ENCODE measurements around the gene MAP2K2. TPM values are rescaled to one million over a fixed set of nuclear protein-coding genes. Genes with fewer than 3 reads are reported as not detected.

Gene MAP2K2
- total and polyA plus RNA-seq, 2 donors (not counting 1 experiment from before 2014, with no cell fraction given), result 138 to 181 TPM

GRCh38 chr19:4043966-4044715 is 79.8 kb downstream of the MAP2K2 start:
- ChIA-PET CTCF (interaction anchor here (0.6 to 0.8 kb wide), 2 partner anchors 57 to 95 kb away, joined by 3 read pairs; no protein-coding TSS in a partner anchor), POLR2A (interaction anchor here (1.2 kb wide), 1 partner anchor 59 kb away, joined by 6 read pairs; the partner anchor contains the start of gene EEF2)
- no peaks in the 10 kb centered on the region for H3K4me1 ChIP-seq (ENCODE audit: control insufficient read depth in 2 of 2, insufficient read depth in 2 of 2, low read length in 2 of 2)
- no peaks in the 10 kb centered on the region for H3K9me3 Mint-ChIP-seq (ENCODE audit: insufficient read depth)
- peaks cover 4 to 23% of the 10 kb centered on the region in 2 experiments for H3K36me3 ChIP-seq (replicated peaks in 1 of 2; ENCODE audit: control extremely low read depth in 1 of 2, control insufficient read depth in 1 of 2, extremely low read depth in 1 of 2, insufficient read depth in 2 of 2, low read length in 1 of 2)
- no peaks in the 10 kb centered on the region for H3K27me3 ChIP-seq (replicated peaks in 1 of 4; ENCODE audit: control extremely low read depth in 1 of 4, control insufficient read depth in 3 of 4, insufficient read depth in 4 of 4, low read length in 3 of 4)
- H2AFZ ChIP-seq (ENCODE audit: insufficient read depth, low read depth, low read length, poor library complexity, severe bottlenecking), result no peak overlapping the region
- H3K4me2 ChIP-seq (replicated peaks; ENCODE audit: low read depth, low read length, poor library complexity, severe bottlenecking), result no peak overlapping the region
- no peaks in the 10 kb centered on the region for H3K27me3 Mint-ChIP-seq
- no peak overlapping the region for H3K27ac Mint-ChIP-seq
- no peak overlapping the region for H3K4me3 ChIP-seq (ENCODE audit: control extremely low read depth in 1 of 5, extremely low read depth in 1 of 5, insufficient read depth in 1 of 5, low read depth in 2 of 5, low read length in 4 of 5)
- H3K9ac ChIP-seq (ENCODE audit: low read length), result no peak overlapping the region
- no peak for DNase-seq
- H3K4me3 Mint-ChIP-seq, result no peak overlapping the region
- peaks cover 0 to 4% (median 0%) of the 10 kb centered on the region in 3 donors for H3K9me3 ChIP-seq (ENCODE audit: control extremely low read depth in 1 of 3, control insufficient read depth in 2 of 3, insufficient read depth in 1 of 3, low read length in 2 of 3)
- no peak overlapping the region for H3K27ac ChIP-seq (ENCODE audit: low read length in 2 of 2)
- intact Hi-C loops (cut with micrococcal nuclease), result no loop called here
- WGBS (ENCODE audit: insufficient coverage), result 96% methylated on average over 15 of the region's 31 CpGs
- TF ChIP-seq EZH2 (IDR thresholded peaks at IDR 0.05; ENCODE audit: borderline replicate concordance, insufficient read depth, low read depth, low read length, poor library complexity, severe bottlenecking) (no peak), CTCF (IDR thresholded peaks at IDR 0.05) (no peak)
- ATAC-seq (ENCODE audit: low read depth), result no peak
- no peaks in the 10 kb centered on the region for H3K4me1 Mint-ChIP-seq
- peaks cover 72% of the 10 kb centered on the region for H4K20me1 ChIP-seq (ENCODE audit: control insufficient read depth, insufficient read depth, low read length, poor library complexity, severe bottlenecking)
- peaks cover 46% of the 10 kb centered on the region for H3K79me2 ChIP-seq (ENCODE audit: control insufficient read depth, insufficient read depth, low read length)

GRCh38 chr19:4043401-4043800 is 80.5 kb downstream of the MAP2K2 start:
- ChIA-PET CTCF (no interaction called here), POLR2A (no interaction called here)
- H3K27ac Mint-ChIP-seq, result no peak overlapping the region
- intact Hi-C loops (cut with micrococcal nuclease), result no loop called here
- H3K9ac ChIP-seq (ENCODE audit: low read length), result no peak overlapping the region
- H3K4me2 ChIP-seq (replicated peaks; ENCODE audit: low read depth, low read length, poor library complexity, severe bottlenecking), result no peak overlapping the region
- H2AFZ ChIP-seq (ENCODE audit: insufficient read depth, low read depth, low read length, poor library complexity, severe bottlenecking), result no peak overlapping the region
- peaks cover 0 to 4% (median 0%) of the 10 kb centered on the region in 3 donors for H3K9me3 ChIP-seq (ENCODE audit: control extremely low read depth in 1 of 3, control insufficient read depth in 2 of 3, insufficient read depth in 1 of 3, low read length in 2 of 3)
- no peak overlapping the region for H3K27ac ChIP-seq (ENCODE audit: low read length in 2 of 2)
- peaks cover 74% of the 10 kb centered on the region for H4K20me1 ChIP-seq (ENCODE audit: control insufficient read depth, insufficient read depth, low read length, poor library complexity, severe bottlenecking)
- no peaks in the 10 kb centered on the region for H3K27me3 Mint-ChIP-seq
- TF ChIP-seq CTCF (IDR thresholded peaks at IDR 0.05), result no peak
- no peak for TF ChIP-seq EZH2 (IDR thresholded peaks at IDR 0.05; ENCODE audit: borderline replicate concordance, insufficient read depth, low read depth, low read length, poor library complexity, severe bottlenecking)
- no CpG with 5 or more reads among the region's 11 CpGs for WGBS (ENCODE audit: insufficient coverage)
- no peak overlapping the region for H3K4me3 ChIP-seq (ENCODE audit: control extremely low read depth in 1 of 5, extremely low read depth in 1 of 5, insufficient read depth in 1 of 5, low read depth in 2 of 5, low read length in 4 of 5)
- H3K27me3 ChIP-seq (replicated peaks in 1 of 4; ENCODE audit: control extremely low read depth in 1 of 4, control insufficient read depth in 3 of 4, insufficient read depth in 4 of 4, low read length in 3 of 4), result no peaks in the 10 kb centered on the region
- no peak overlapping the region for H3K4me3 Mint-ChIP-seq
- peaks cover 4 to 23% of the 10 kb centered on the region in 2 experiments for H3K36me3 ChIP-seq (replicated peaks in 1 of 2; ENCODE audit: control extremely low read depth in 1 of 2, control insufficient read depth in 1 of 2, extremely low read depth in 1 of 2, insufficient read depth in 2 of 2, low read length in 1 of 2)
- H3K4me1 ChIP-seq (ENCODE audit: control insufficient read depth in 2 of 2, insufficient read depth in 2 of 2, low read length in 2 of 2), result no peaks in the 10 kb centered on the region
- DNase-seq (no peak), ATAC-seq (ENCODE audit: low read depth) (no peak)
- H3K4me1 Mint-ChIP-seq, result no peaks in the 10 kb centered on the region
- H3K79me2 ChIP-seq (ENCODE audit: control insufficient read depth, insufficient read depth, low read length), result peaks cover 41% of the 10 kb centered on the region
- no peaks in the 10 kb centered on the region for H3K9me3 Mint-ChIP-seq (ENCODE audit: insufficient read depth)

All from B cell (primary cell).